Neural progenitor cell (in vitro differentiated cells): Measurements from ENCODE around the gene BBS9. TPM values are rescaled to one million over a fixed set of nuclear protein-coding genes. Genes with fewer than 3 reads are reported as not detected.

ENCODE experiments used
- DNase-seq: peaks from one replicate; pipeline ENCODE4 v3.0.0-alpha.2; 2016; ENCODE audit warnings: low spot score
- H2AFZ ChIP-seq: fragments of 200-600 bp; sonication (generic); replicated peaks from 2 replicates; pipeline ENCODE4 v1.6.1; 2016; ENCODE audit warnings: antibody characterized with exemption
- H3F3A ChIP-seq: fragments of 200-600 bp; sonication (generic); 2 replicates; pipeline ENCODE4 v1.6.1; 2016; ENCODE audit warnings: antibody characterized with exemption, low read depth
- H3K27ac ChIP-seq: fragments of 200-600 bp; sonication (generic); 2 replicates; pipeline ENCODE4 v1.5.1; 2016; ENCODE audit warnings: mild to moderate bottlenecking
- H3K27me3 ChIP-seq: fragments of 200-600 bp; sonication (generic); 2 replicates; pipeline ENCODE4 v1.6.1; 2016; ENCODE audit warnings: mild to moderate bottlenecking, moderate library complexity
- H3K36me3 ChIP-seq: fragments of 200-600 bp; sonication (generic); 2 replicates; pipeline ENCODE4 v1.5.1; 2016
- H3K4me1 ChIP-seq: fragments of 200-600 bp; sonication (generic); 2 replicates; pipeline ENCODE4 v1.6.1; 2016; ENCODE audit warnings: mixed run types
- H3K4me2 ChIP-seq: fragments of 200-600 bp; sonication (generic); 2 replicates; pipeline ENCODE4 v1.6.1; 2016
- H3K4me3 ChIP-seq: fragments of 200-600 bp; sonication (generic); 2 replicates; pipeline ENCODE4 v1.5.1; 2016
- H3K79me2 ChIP-seq: fragments of 200-600 bp; sonication (generic); 2 replicates; pipeline ENCODE4 v1.6.1; 2016; ENCODE audit warnings: low read depth
- H3K9ac ChIP-seq: fragments of 200-600 bp; sonication (generic); 2 replicates; pipeline ENCODE4 v1.6.1; 2016
- H3K9me3 ChIP-seq: fragments of 200-600 bp; sonication (generic); 2 replicates; pipeline ENCODE4 v1.5.1; 2016; ENCODE audit warnings: low read depth
- H4K20me1 ChIP-seq: fragments of 200-600 bp; sonication (generic); 2 replicates; pipeline ENCODE4 v1.6.1; 2016; ENCODE audit warnings: low read depth
- H3K27ac Mint-ChIP-seq: 3 replicates; pipeline ENCODE4 v1.8.0; 2021; ENCODE audit warnings: mixed read lengths
- H3K27me3 Mint-ChIP-seq: 2 replicates; pipeline ENCODE4 v1.8.0; 2022; ENCODE audit warnings: low read depth, mild to moderate bottlenecking, inconsistent platforms, moderate library complexity, mixed read lengths; ENCODE audit not compliant: insufficient read depth
- H3K36me3 Mint-ChIP-seq: 3 replicates; pipeline ENCODE4 v1.8.0; 2021; ENCODE audit warnings: mixed read lengths
- H3K4me1 Mint-ChIP-seq: 3 replicates; pipeline ENCODE4 v1.8.0; 2021; ENCODE audit warnings: mixed read lengths
- H3K4me3 Mint-ChIP-seq: 3 replicates; pipeline ENCODE4 v1.8.0; 2021; ENCODE audit warnings: mild to moderate bottlenecking, moderate library complexity, mixed read lengths
- H3K9me3 Mint-ChIP-seq: 3 replicates; pipeline ENCODE4 v1.8.0; 2020; ENCODE audit warnings: mixed read lengths
- EZH2 ChIP-seq: fragments of 200-600 bp; sonication (generic); IDR thresholded peaks from 2 replicates; pipeline ENCODE4 v1.6.1; 2017; ENCODE audit warnings: antibody characterized with exemption, mild to moderate bottlenecking, moderate library complexity
- EZH2phosphoT487 ChIP-seq: fragments of 200-600 bp; sonication (generic); IDR thresholded peaks from 2 replicates; pipeline ENCODE4 v1.6.1; 2017; ENCODE audit warnings: antibody characterized with exemption
- total RNA-seq: library from RNA; depleted of rRNA; stranded (reverse); fragments of >200 nt; gene quantifications from 2 replicates; pipeline ENCODE4 v1.2.3, GENCODE V29; 2015; ENCODE audit warnings: low replicate concordance
- TF ChIP-seq, protein P1 (sequence below): fragments of 200-600 bp; sonication (generic); IDR thresholded peaks from 2 replicates; pipeline ENCODE4 v1.5.1; 2017; ENCODE audit warnings: antibody characterized with exemption, mild to moderate bottlenecking

BBS9 gene
- total RNA-seq, 1 donor from 2014 or later, result 40.3 TPM

DNA sequence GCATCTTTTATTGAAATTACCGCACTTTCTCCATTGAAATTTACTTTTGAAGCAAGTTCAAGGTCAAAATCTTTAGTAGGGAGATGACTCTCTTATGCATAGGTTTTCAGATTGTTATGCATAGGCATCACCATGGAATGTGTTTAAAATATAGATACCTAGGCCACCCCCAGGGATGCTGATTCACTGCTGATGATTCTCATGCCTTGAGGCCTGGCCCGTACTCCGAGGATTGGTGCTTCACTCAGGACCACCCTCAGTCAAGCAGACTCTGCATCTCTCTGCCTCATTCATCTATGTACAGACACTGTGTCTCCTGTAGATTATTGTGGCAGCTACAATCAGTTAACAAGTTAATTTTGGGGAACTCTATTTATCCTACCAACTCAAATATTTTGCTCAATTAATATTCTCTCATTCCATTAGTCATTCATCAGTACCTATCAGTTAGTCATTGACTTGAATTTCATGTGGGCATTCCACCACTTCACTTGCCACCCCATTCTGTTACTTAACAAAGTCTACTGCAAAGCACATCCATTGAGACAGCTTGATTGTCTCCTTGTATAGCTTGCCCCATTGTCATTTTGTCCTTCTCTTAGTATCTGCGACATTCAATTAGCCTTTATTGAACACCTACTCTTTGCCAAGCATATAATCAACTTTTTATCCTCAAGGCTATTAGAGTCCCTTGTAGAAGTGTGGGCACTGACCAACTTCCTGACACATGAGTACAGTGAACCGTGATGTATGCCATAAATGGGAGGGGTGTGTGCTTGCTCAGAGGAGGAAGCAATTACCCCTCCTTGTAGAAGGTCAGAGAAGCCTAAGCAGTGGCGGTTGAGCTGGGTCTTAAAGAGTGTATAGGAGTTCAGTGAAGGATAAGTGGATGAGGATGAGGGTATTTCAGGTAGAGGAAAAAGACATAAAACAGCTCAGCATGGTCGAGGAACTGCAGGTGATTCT, 520.4 kb downstream of the BBS9 start:
- Histone ChIP-seq H3K9ac (no peak overlapping the region), H2AFZ (no peak overlapping the region), H3K4me3 (no peak overlapping the region), H3K9me3 (no peaks in the 10 kb centered on the region), H4K20me1 (no peaks in the 10 kb centered on the region), H3F3A (no peaks in the 10 kb centered on the region), H3K27ac (no peak overlapping the region), H3K79me2 (no peaks in the 10 kb centered on the region), H3K27me3 (no peaks in the 10 kb centered on the region), H3K4me1 (peaks cover 4% of the 10 kb centered on the region), H3K36me3 (no peaks in the 10 kb centered on the region), H3K4me2 (no peak overlapping the region)
- Mint-ChIP-seq H3K36me3 (no peaks in the 10 kb centered on the region), H3K9me3 (no peaks in the 10 kb centered on the region), H3K27me3 (no peaks in the 10 kb centered on the region), H3K4me3 (no peak overlapping the region), H3K4me1 (no peaks in the 10 kb centered on the region), H3K27ac (no peak overlapping the region)
- no peak for DNase-seq
- TF ChIP-seq EZH2 (no peak), EZH2phosphoT487 (no peak)
- TF ChIP-seq, protein P1, sequence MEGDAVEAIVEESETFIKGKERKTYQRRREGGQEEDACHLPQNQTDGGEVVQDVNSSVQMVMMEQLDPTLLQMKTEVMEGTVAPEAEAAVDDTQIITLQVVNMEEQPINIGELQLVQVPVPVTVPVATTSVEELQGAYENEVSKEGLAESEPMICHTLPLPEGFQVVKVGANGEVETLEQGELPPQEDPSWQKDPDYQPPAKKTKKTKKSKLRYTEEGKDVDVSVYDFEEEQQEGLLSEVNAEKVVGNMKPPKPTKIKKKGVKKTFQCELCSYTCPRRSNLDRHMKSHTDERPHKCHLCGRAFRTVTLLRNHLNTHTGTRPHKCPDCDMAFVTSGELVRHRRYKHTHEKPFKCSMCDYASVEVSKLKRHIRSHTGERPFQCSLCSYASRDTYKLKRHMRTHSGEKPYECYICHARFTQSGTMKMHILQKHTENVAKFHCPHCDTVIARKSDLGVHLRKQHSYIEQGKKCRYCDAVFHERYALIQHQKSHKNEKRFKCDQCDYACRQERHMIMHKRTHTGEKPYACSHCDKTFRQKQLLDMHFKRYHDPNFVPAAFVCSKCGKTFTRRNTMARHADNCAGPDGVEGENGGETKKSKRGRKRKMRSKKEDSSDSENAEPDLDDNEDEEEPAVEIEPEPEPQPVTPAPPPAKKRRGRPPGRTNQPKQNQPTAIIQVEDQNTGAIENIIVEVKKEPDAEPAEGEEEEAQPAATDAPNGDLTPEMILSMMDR, result no peak

DNA sequence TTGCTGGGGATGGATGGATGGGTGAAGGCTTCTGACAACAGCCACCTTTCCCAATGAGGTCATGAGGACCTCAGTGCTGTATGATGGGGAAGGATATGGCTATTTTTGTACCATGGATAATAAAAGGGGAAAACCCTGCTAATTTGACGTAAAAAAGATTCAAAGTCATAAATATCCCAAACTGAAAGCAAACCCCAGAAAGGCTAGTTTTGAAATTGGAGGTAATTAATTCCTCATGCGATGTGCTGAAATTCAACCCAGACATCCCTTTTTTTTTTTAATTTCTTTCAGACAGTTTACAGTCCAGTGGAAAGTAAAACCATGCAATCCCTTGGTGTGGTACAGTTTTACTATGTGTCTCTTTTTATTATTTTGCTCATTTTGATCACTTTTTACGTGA, 521.5 kb downstream of the BBS9 start:
- H3K9ac ChIP-seq, result no peak overlapping the region
- no peak overlapping the region for H3K4me3 Mint-ChIP-seq
- no peaks in the 10 kb centered on the region for H4K20me1 ChIP-seq
- no peak for TF ChIP-seq EZH2phosphoT487
- TF ChIP-seq EZH2, result no peak
- TF ChIP-seq, protein P1, result no peak
- no peak for DNase-seq
- no peaks in the 10 kb centered on the region for H3K9me3 ChIP-seq
- no peak overlapping the region for H2AFZ ChIP-seq
- no peaks in the 10 kb centered on the region for H3K36me3 ChIP-seq
- no peaks in the 10 kb centered on the region for H3K9me3 Mint-ChIP-seq
- no peak overlapping the region for H3K27ac ChIP-seq
- no peaks in the 10 kb centered on the region for H3K27me3 Mint-ChIP-seq
- H3K27me3 ChIP-seq, result no peaks in the 10 kb centered on the region
- H3K4me1 ChIP-seq, result no peaks in the 10 kb centered on the region
- no peak overlapping the region for H3K4me3 ChIP-seq
- H3K4me1 Mint-ChIP-seq, result peaks cover 2% of the 10 kb centered on the region
- no peaks in the 10 kb centered on the region for H3K36me3 Mint-ChIP-seq
- no peaks in the 10 kb centered on the region for H3F3A ChIP-seq
- no peak overlapping the region for H3K4me2 ChIP-seq
- no peak overlapping the region for H3K27ac Mint-ChIP-seq
- H3K79me2 ChIP-seq, result no peaks in the 10 kb centered on the region

- H3K4me2 ChIP-seq, result no peak overlapping the region
- H3F3A ChIP-seq, result no peaks in the 10 kb centered on the region
- H2AFZ ChIP-seq, result no peak overlapping the region
- no peak overlapping the region for H3K27ac ChIP-seq
- Mint-ChIP-seq H3K27ac (no peak overlapping the region), H3K9me3 (no peaks in the 10 kb centered on the region), H3K4me1 (peaks cover 2% of the 10 kb centered on the region), H3K4me3 (no peak overlapping the region), H3K36me3 (no peaks in the 10 kb centered on the region), H3K27me3 (no peaks in the 10 kb centered on the region)
- no peaks in the 10 kb centered on the region for H3K36me3 ChIP-seq
- no peak overlapping the region for H3K4me3 ChIP-seq
- no peaks in the 10 kb centered on the region for H3K79me2 ChIP-seq
- H3K4me1 ChIP-seq, result no peaks in the 10 kb centered on the region
- no peaks in the 10 kb centered on the region for H3K9me3 ChIP-seq
- TF ChIP-seq, protein P1, result no peak
- TF ChIP-seq EZH2 (no peak), EZH2phosphoT487 (no peak)
- H3K9ac ChIP-seq, result no peak overlapping the region
- H3K27me3 ChIP-seq, result no peaks in the 10 kb centered on the region
- H4K20me1 ChIP-seq, result no peaks in the 10 kb centered on the region
- DNase-seq, result no peak
Measured at GRCh38 chr7:33651998-33652515, 522.7 kb downstream of the BBS9 start.
